ENCODE measurements around the gene CHD5.

The CHD5 gene

GRCh38 chr1:6123083-6123482 is 57.0 kb downstream of the CHD5 start:
- Histone ChIP-seq H2AFZ (ENCODE audit: low read length, unreplicated experiment) (no peak overlapping the region), H3K36me3 (ENCODE audit: insufficient read depth, low read length) (no peaks in the 10 kb centered on the region), H3K27me3 (ENCODE audit: insufficient read depth, low read length) (no peaks in the 10 kb centered on the region), H3K4me3 (ENCODE audit: low read depth, low read length) (no peak overlapping the region), H3K79me2 (ENCODE audit: control insufficient read depth, insufficient read depth, low read length, unreplicated experiment) (no peaks in the 10 kb centered on the region), H3K4me1 (ENCODE audit: control insufficient read depth, insufficient read depth, low read length, unreplicated experiment) (no peaks in the 10 kb centered on the region), H3K27ac (ENCODE audit: low read depth, low read length) (no peak overlapping the region)

GRCh38 chr1:6121651-6122370 is 58.3 kb downstream of the CHD5 start:
- no peak overlapping the region for H3K27ac ChIP-seq (ENCODE audit: low read depth, low read length)
- H3K27me3 ChIP-seq (ENCODE audit: insufficient read depth, low read length): no peaks in the 10 kb centered on the region
- peaks cover 5% of the 10 kb centered on the region; the same call in 1 of the 2 replicates for H3K36me3 ChIP-seq (ENCODE audit: insufficient read depth, low read length)
- no peak overlapping the region for H2AFZ ChIP-seq (ENCODE audit: low read length, unreplicated experiment)
- H3K4me1 ChIP-seq (ENCODE audit: control insufficient read depth, insufficient read depth, low read length, unreplicated experiment): no peaks in the 10 kb centered on the region
- H3K4me3 ChIP-seq (ENCODE audit: low read depth, low read length): no peak overlapping the region
- no peaks in the 10 kb centered on the region for H3K79me2 ChIP-seq (ENCODE audit: control insufficient read depth, insufficient read depth, low read length, unreplicated experiment)

GRCh38 chr1:6121021-6121421 is 59.1 kb downstream of the CHD5 start:
- Histone ChIP-seq H3K4me1 (ENCODE audit: control insufficient read depth, insufficient read depth, low read length, unreplicated experiment) (peaks cover 5% of the 10 kb centered on the region), H3K27me3 (ENCODE audit: insufficient read depth, low read length) (no peaks in the 10 kb centered on the region), H3K36me3 (ENCODE audit: insufficient read depth, low read length) (peaks cover 5% of the 10 kb centered on the region; the same call in 1 of the 2 replicates), H2AFZ (ENCODE audit: low read length, unreplicated experiment) (no peak overlapping the region), H3K79me2 (ENCODE audit: control insufficient read depth, insufficient read depth, low read length, unreplicated experiment) (no peaks in the 10 kb centered on the region), H3K27ac (ENCODE audit: low read depth, low read length) (no peak overlapping the region), H3K4me3 (ENCODE audit: low read depth, low read length) (no peak overlapping the region)

GRCh38 chr1:6118415-6118814 is 61.7 kb downstream of the CHD5 start:
- no peak overlapping the region for H3K4me3 ChIP-seq (ENCODE audit: low read depth, low read length)
- peaks cover 5% of the 10 kb centered on the region; the same call in 1 of the 2 replicates for H3K36me3 ChIP-seq (ENCODE audit: insufficient read depth, low read length)
- H3K27me3 ChIP-seq (ENCODE audit: insufficient read depth, low read length): no peaks in the 10 kb centered on the region
- H3K79me2 ChIP-seq (ENCODE audit: control insufficient read depth, insufficient read depth, low read length, unreplicated experiment): no peaks in the 10 kb centered on the region
- no peak overlapping the region for H3K27ac ChIP-seq (ENCODE audit: low read depth, low read length)
- peaks cover 10% of the 10 kb centered on the region for H3K4me1 ChIP-seq (ENCODE audit: control insufficient read depth, insufficient read depth, low read length, unreplicated experiment)
- H2AFZ ChIP-seq (ENCODE audit: low read length, unreplicated experiment): no peak overlapping the region

GRCh38 chr1:6117624-6118023 is 62.5 kb downstream of the CHD5 start:
- no peak overlapping the region for H2AFZ ChIP-seq (ENCODE audit: low read length, unreplicated experiment)
- H3K27ac ChIP-seq (ENCODE audit: low read depth, low read length): no peak overlapping the region
- H3K4me1 ChIP-seq (ENCODE audit: control insufficient read depth, insufficient read depth, low read length, unreplicated experiment): peaks cover 10% of the 10 kb centered on the region
- H3K4me3 ChIP-seq (ENCODE audit: low read depth, low read length): no peak overlapping the region
- no peaks in the 10 kb centered on the region for H3K79me2 ChIP-seq (ENCODE audit: control insufficient read depth, insufficient read depth, low read length, unreplicated experiment)
- H3K36me3 ChIP-seq (ENCODE audit: insufficient read depth, low read length): peaks cover 5% of the 10 kb centered on the region; the same call in 1 of the 2 replicates
- H3K27me3 ChIP-seq (ENCODE audit: insufficient read depth, low read length): no peaks in the 10 kb centered on the region

- Histone ChIP-seq H3K36me3 (ENCODE audit: insufficient read depth, low read length) (peaks cover 5% of the 10 kb centered on the region; the same call in 1 of the 2 replicates), H3K79me2 (ENCODE audit: control insufficient read depth, insufficient read depth, low read length, unreplicated experiment) (no peaks in the 10 kb centered on the region), H2AFZ (ENCODE audit: low read length, unreplicated experiment) (no peak overlapping the region), H3K27me3 (ENCODE audit: insufficient read depth, low read length) (peaks cover 3% of the 10 kb centered on the region; the same call in 1 of the 2 replicates), H3K27ac (ENCODE audit: low read depth, low read length) (peak overlapping the region; percentile 73; the same call in 1 of the 2 replicates), H3K4me3 (ENCODE audit: low read depth, low read length) (no peak overlapping the region), H3K4me1 (ENCODE audit: control insufficient read depth, insufficient read depth, low read length, unreplicated experiment) (peaks cover 10% of the 10 kb centered on the region)
These were observed 63.1 kb downstream of the CHD5 start for GRCh38 chr1:6117064-6117463.

- Histone ChIP-seq H3K4me1 (ENCODE audit: control insufficient read depth, insufficient read depth, low read length, unreplicated experiment) (peaks cover 10% of the 10 kb centered on the region), H3K27me3 (ENCODE audit: insufficient read depth, low read length) (peaks cover 5% of the 10 kb centered on the region; the same call in 1 of the 2 replicates), H2AFZ (ENCODE audit: low read length, unreplicated experiment) (no peak overlapping the region), H3K27ac (ENCODE audit: low read depth, low read length) (peak overlapping the region; percentile 73), H3K4me3 (ENCODE audit: low read depth, low read length) (peak overlapping the region; percentile 24; the same call in 1 of the 2 replicates), H3K36me3 (ENCODE audit: insufficient read depth, low read length) (peaks cover 5% of the 10 kb centered on the region; the same call in 1 of the 2 replicates), H3K79me2 (ENCODE audit: control insufficient read depth, insufficient read depth, low read length, unreplicated experiment) (no peaks in the 10 kb centered on the region)
These were observed 64.0 kb downstream of the CHD5 start for GRCh38 chr1:6116137-6116536.

- Histone ChIP-seq H3K79me2 (ENCODE audit: control insufficient read depth, insufficient read depth, low read length, unreplicated experiment) (no peaks in the 10 kb centered on the region), H3K27ac (ENCODE audit: low read depth, low read length) (no peak overlapping the region), H3K27me3 (ENCODE audit: insufficient read depth, low read length) (peaks cover 5% of the 10 kb centered on the region; the same call in 1 of the 2 replicates), H3K36me3 (ENCODE audit: insufficient read depth, low read length) (peaks cover 5% of the 10 kb centered on the region; the same call in 1 of the 2 replicates), H2AFZ (ENCODE audit: low read length, unreplicated experiment) (no peak overlapping the region), H3K4me3 (ENCODE audit: low read depth, low read length) (no peak overlapping the region), H3K4me1 (ENCODE audit: control insufficient read depth, insufficient read depth, low read length, unreplicated experiment) (peaks cover 10% of the 10 kb centered on the region)
These were observed 66.4 kb downstream of the CHD5 start for GRCh38 chr1:6113745-6114144.

GRCh38 chr1:6113116-6113515 is 67.0 kb downstream of the CHD5 start:
- Histone ChIP-seq H3K27ac (ENCODE audit: low read depth, low read length) (no peak overlapping the region), H3K4me3 (ENCODE audit: low read depth, low read length) (no peak overlapping the region), H2AFZ (ENCODE audit: low read length, unreplicated experiment) (no peak overlapping the region), H3K36me3 (ENCODE audit: insufficient read depth, low read length) (peaks cover 5% of the 10 kb centered on the region; the same call in 1 of the 2 replicates), H3K79me2 (ENCODE audit: control insufficient read depth, insufficient read depth, low read length, unreplicated experiment) (no peaks in the 10 kb centered on the region), H3K4me1 (ENCODE audit: control insufficient read depth, insufficient read depth, low read length, unreplicated experiment) (peaks cover 10% of the 10 kb centered on the region), H3K27me3 (ENCODE audit: insufficient read depth, low read length) (peaks cover 5% of the 10 kb centered on the region; the same call in 1 of the 2 replicates)

- Histone ChIP-seq H3K4me3 (ENCODE audit: low read depth, low read length) (no peak overlapping the region), H2AFZ (ENCODE audit: low read length, unreplicated experiment) (no peak overlapping the region), H3K27me3 (ENCODE audit: insufficient read depth, low read length) (peaks cover 5% of the 10 kb centered on the region; the same call in 1 of the 2 replicates)
These were observed 67.5 kb downstream of the CHD5 start for GRCh38 chr1:6112690-6113005.

More at GRCh38 chr1:6112690-6113005, 67.5 kb downstream of the CHD5 start:
- no peaks in the 10 kb centered on the region for H3K79me2 ChIP-seq (ENCODE audit: control insufficient read depth, insufficient read depth, low read length, unreplicated experiment)
- peaks cover 3% of the 10 kb centered on the region; the same call in 1 of the 2 replicates for H3K36me3 ChIP-seq (ENCODE audit: insufficient read depth, low read length)
- H3K4me1 ChIP-seq (ENCODE audit: control insufficient read depth, insufficient read depth, low read length, unreplicated experiment): peaks cover 10% of the 10 kb centered on the region
- H3K27ac ChIP-seq (ENCODE audit: low read depth, low read length): no peak overlapping the region
